GM12873 (cell line): ENCODE measurements around the gene DENND4A.

Experiments
- CTCF ChIP-seq: IDR thresholded peaks from 2 replicates; pipeline ENCODE4 v1.5.1; 2012; ENCODE audit warnings: low read depth, mild to moderate bottlenecking, moderate library complexity, low read length, control low read depth; ENCODE audit not compliant: insufficient read depth; ENCODE audit errors: missing control alignments

Gene DENND4A

GRCh38 chr15:65812916-65813315 lies 20.8 kb upstream of the DENND4A start:
- no peak for TF ChIP-seq CTCF

DNA sequence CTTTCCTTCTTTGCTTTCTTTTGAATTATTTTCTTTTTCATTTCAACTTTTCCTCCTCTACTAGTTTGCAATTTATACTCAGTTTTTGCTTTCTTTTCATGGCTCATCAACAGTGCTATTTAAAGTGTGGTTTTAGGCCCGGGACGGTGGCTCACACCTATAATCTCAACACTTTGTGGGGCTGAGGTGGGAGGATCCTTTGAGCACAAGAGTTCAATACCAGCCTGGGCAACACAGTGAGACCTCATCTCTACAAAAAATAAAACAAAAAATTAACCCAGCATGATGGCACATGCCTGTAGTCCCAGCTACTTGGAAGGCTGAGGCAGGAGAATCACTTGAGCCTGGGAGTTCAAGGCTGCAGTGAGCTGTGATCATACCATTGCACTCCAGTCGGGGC lies 20.4 kb upstream of the DENND4A start:
- TF ChIP-seq CTCF, result no peak

- TF ChIP-seq CTCF, result no peak
Observed at GRCh38 chr15:65811835-65812234, 19.7 kb upstream of the DENND4A start.

GRCh38 chr15:65806397-65806796 lies 14.3 kb upstream of the DENND4A start:
- no peak for TF ChIP-seq CTCF

DNA sequence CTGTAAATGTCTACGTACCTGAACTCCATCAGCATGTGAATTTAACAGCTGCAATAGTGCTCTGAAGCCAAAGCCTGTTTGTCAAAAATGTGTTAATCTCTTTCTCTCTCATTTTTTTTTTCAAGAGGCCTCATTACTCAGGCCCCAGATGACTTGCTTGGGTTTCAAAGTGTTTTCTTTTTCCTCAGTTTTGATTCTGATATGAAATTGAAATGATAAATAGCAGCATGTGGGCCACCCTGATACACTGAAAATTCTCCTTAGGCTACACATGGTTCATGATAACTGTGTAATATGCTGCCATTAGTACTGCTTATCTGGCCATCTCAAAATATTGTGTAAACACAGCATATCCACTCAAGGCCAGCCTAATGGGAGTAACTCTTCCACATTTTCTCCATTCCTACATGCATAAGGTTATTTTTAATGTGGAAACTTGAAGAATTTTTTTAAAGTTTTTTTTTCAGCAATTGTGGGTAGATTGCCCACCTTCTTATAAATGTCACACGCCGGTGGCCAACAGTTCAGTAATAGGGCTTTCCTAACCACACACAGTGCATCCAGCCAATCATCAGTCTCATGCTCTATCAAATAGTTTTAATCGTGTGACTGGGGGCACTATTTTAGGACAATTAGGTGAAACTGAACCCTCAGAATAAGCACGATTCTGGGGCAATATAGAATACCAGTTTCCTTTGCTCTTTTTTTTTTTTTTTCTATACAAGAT lies 13.1 kb upstream of the DENND4A start:
- no peak for TF ChIP-seq CTCF

DNA sequence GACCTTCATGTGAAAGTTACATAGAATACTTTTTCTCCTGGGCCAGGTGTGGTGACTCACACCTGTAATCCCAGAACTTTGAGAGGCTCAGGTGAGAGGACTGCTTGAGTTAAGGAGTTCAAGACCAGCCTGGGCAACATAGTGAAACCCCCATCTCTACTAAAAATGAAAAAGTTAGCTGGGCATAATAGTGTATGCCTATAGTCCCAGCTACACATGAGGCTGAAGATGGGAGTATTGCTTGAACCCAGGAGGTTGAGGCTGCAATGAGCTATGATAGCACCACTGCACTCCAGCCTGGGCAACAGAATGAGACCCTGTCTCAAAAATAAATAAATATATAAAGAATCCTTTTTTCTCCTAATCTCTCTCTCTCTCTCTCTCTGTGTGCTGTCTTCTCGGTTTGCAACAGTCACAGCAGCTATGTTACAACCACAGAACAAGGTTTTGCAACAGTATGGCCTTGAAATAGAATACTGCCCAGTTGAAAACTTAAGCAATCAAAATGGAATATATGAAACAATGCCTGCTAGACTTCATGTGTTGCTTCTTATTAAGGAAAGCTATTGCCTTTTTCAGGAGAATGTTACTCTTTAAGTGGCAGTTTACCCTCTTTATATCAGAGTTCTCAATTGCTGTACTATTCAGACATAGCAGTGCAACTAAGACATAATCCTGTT lies 12.3 kb upstream of the DENND4A start:
- TF ChIP-seq CTCF, result no peak

GRCh38 chr15:65801229-65801805 lies 9.2 kb upstream of the DENND4A start:
- no peak for TF ChIP-seq CTCF
